Neural cell (in vitro differentiated cells): ENCODE data around the gene SRGAP3. TPM values are rescaled to one million over a fixed set of nuclear protein-coding genes. Genes with fewer than 3 reads are reported as not detected.

Source experiments
- H2AFZ ChIP-seq: fragments of 200-600, 300-800 bp; sonication (generic), shearing (Covaris generic); 2 replicates; pipeline ENCODE4 v1.6.0; 2014; ENCODE audit warnings: low read depth, mild to moderate bottlenecking, antibody characterized with exemption, low read length, moderate library complexity
- H3F3A ChIP-seq: fragments of 200-600 bp; shearing (Covaris generic); 2 replicates; pipeline ENCODE4 v1.6.1; 2016; ENCODE audit warnings: mild to moderate bottlenecking, moderate library complexity, mixed read lengths, antibody characterized with exemption, low read length; ENCODE audit not compliant: insufficient read depth, poor library complexity, severe bottlenecking
- H3K27ac ChIP-seq: fragments of 200-600, 300-800 bp; sonication (generic), shearing (Covaris generic); 2 replicates; pipeline ENCODE4 v1.5.1; 2014; ENCODE audit warnings: mild to moderate bottlenecking, low read length, moderate library complexity
- H3K27me3 ChIP-seq: fragments of 300-800, 200-600 bp; sonication (generic), shearing (Covaris generic); 2 replicates; pipeline ENCODE4 v1.6.0; 2014; ENCODE audit warnings: mild to moderate bottlenecking, low read depth, low read length, moderate library complexity; ENCODE audit not compliant: insufficient read depth
- H3K36me3 ChIP-seq: fragments of 300-800, 200-600 bp; sonication (generic), shearing (Covaris generic); 2 replicates; pipeline ENCODE4 v1.5.1; 2014; ENCODE audit warnings: mild to moderate bottlenecking, antibody characterized with exemption, low read length, moderate library complexity; ENCODE audit not compliant: insufficient read depth
- H3K4me2 ChIP-seq: fragments of 300-800, 200-600 bp; sonication (generic), shearing (Covaris generic); 2 replicates; pipeline ENCODE4 v1.6.0; 2014; ENCODE audit warnings: mild to moderate bottlenecking, low read length
- H3K4me3 ChIP-seq: fragments of 300-800, 200-600 bp; sonication (generic), shearing (Covaris generic); 2 replicates; pipeline ENCODE4 v1.5.1; 2014; ENCODE audit warnings: mild to moderate bottlenecking, low read length, moderate library complexity
- H3K79me2 ChIP-seq: fragments of 200-600 bp; shearing (Covaris generic); replicated peaks from 2 replicates; pipeline ENCODE4 v1.6.0; 2014; ENCODE audit warnings: mild to moderate bottlenecking, low read length, moderate library complexity; ENCODE audit not compliant: insufficient read depth
- H3K9ac ChIP-seq: fragments of 300-800, 200-600 bp; sonication (generic), shearing (Covaris generic); 2 replicates; pipeline ENCODE4 v1.6.1; 2016; ENCODE audit warnings: mild to moderate bottlenecking, low read length, mixed read lengths
- H3K9me2 ChIP-seq: fragments of 200-600 bp; shearing (Covaris generic); 2 replicates; pipeline ENCODE4 v1.6.1; 2016; ENCODE audit warnings: mild to moderate bottlenecking, low read length, mixed read lengths; ENCODE audit not compliant: insufficient read depth
- H3K9me3 ChIP-seq: fragments of 200-600, 300-800 bp; sonication (generic), shearing (Covaris generic); 2 replicates; pipeline ENCODE4 v1.6.1; 2016; ENCODE audit warnings: mild to moderate bottlenecking, mixed run types, low read length, moderate library complexity, mixed read lengths
- H4K20me1 ChIP-seq: fragments of 200-600 bp; shearing (Covaris generic); 2 replicates; pipeline ENCODE4 v1.6.1; 2016; ENCODE audit warnings: mild to moderate bottlenecking, mixed run types; ENCODE audit not compliant: insufficient read depth
- CTCF ChIP-seq: fragments of 450-650 bp; IDR thresholded peaks from 2 replicates; pipeline ENCODE4 v1.5.1; 2014; ENCODE audit warnings: antibody characterized with exemption, mild to moderate bottlenecking, moderate library complexity; ENCODE audit not compliant: poor library complexity, severe bottlenecking
- EP300 ChIP-seq: fragments of 450-650 bp; conservative IDR thresholded peaks from 2 replicates; pipeline ENCODE4 v1.6.1; 2014; ENCODE audit warnings: antibody characterized with exemption, mild to moderate bottlenecking, moderate library complexity; ENCODE audit not compliant: poor library complexity, severe bottlenecking
- EZH2 ChIP-seq: fragments of 200-600, 300-800 bp; shearing (Covaris generic), sonication (generic); IDR thresholded peaks from 2 replicates; pipeline ENCODE4 v1.6.1; 2014; ENCODE audit warnings: antibody characterized with exemption, low read length, borderline replicate concordance, mild to moderate bottlenecking; ENCODE audit not compliant: insufficient read depth, poor library complexity, severe bottlenecking
- MXI1 ChIP-seq: fragments of 450-650 bp; conservative IDR thresholded peaks from 2 replicates; pipeline ENCODE4 v1.6.1; 2014; ENCODE audit warnings: antibody characterized with exemption, mild to moderate bottlenecking; ENCODE audit not compliant: poor library complexity, severe bottlenecking
- POLR2AphosphoS5 ChIP-seq: IDR thresholded peaks from 2 replicates; pipeline ENCODE4 v1.6.1; 2012
- RAD21 ChIP-seq: fragments of 450-650 bp; conservative IDR thresholded peaks from 2 replicates; pipeline ENCODE4 v1.6.1; 2014; ENCODE audit warnings: antibody characterized with exemption, mild to moderate bottlenecking, moderate library complexity
- REST ChIP-seq: IDR thresholded peaks from 2 replicates; pipeline ENCODE4 v1.6.1; 2012; ENCODE audit warnings: borderline replicate concordance
- SMC3 ChIP-seq: fragments of 450-650 bp; conservative IDR thresholded peaks from 2 replicates; pipeline ENCODE4 v1.6.1; 2014; ENCODE audit warnings: antibody characterized with exemption, mild to moderate bottlenecking, moderate library complexity; ENCODE audit not compliant: poor library complexity
- TAF1 ChIP-seq: IDR thresholded peaks from 2 replicates; pipeline ENCODE4 v1.6.1; 2012; ENCODE audit warnings: low read depth
- polyA plus RNA-seq: library from polyadenylated mRNA; depleted of rRNA; stranded (reverse); fragments of >200 nt; gene quantifications from 2 replicates; pipeline ENCODE4 v1.2.3, GENCODE V29; 2014

Gene SRGAP3
- polyA plus RNA-seq, 1 donor from 2014 or later = 31.5 TPM

GRCh38 chr3:9201266-9201665 is 48.2 kb downstream of the SRGAP3 start:
- no peaks in the 10 kb centered on the region for H3K9me3 ChIP-seq
- H3K36me3 ChIP-seq = no peaks in the 10 kb centered on the region
- H3K27me3 ChIP-seq = no peaks in the 10 kb centered on the region
- H3K79me2 ChIP-seq = peaks cover 40% of the 10 kb centered on the region
- no peak overlapping the region for H3K27ac ChIP-seq
- TF ChIP-seq TAF1 (no peak), MXI1 (no peak), EP300 (no peak), POLR2AphosphoS5 (no peak), RAD21 (no peak), CTCF (no peak), EZH2 (no peak)
- no peak overlapping the region for H3K4me3 ChIP-seq
- H3K4me2 ChIP-seq = no peak overlapping the region
- H4K20me1 ChIP-seq = no peaks in the 10 kb centered on the region
- H3F3A ChIP-seq = no peaks in the 10 kb centered on the region
- no peaks in the 10 kb centered on the region for H3K9me2 ChIP-seq
- H3K9ac ChIP-seq = no peak overlapping the region
- no peak overlapping the region for H2AFZ ChIP-seq

GRCh38 chr3:9199775-9200174 is 49.7 kb downstream of the SRGAP3 start:
- H3K9me3 ChIP-seq = no peaks in the 10 kb centered on the region
- no peaks in the 10 kb centered on the region for H3K9me2 ChIP-seq
- H3K4me2 ChIP-seq = no peak overlapping the region
- H3K4me3 ChIP-seq = no peak overlapping the region
- H3K79me2 ChIP-seq = peaks cover 50% of the 10 kb centered on the region
- H3K36me3 ChIP-seq = no peaks in the 10 kb centered on the region
- no peak overlapping the region for H3K9ac ChIP-seq
- no peak overlapping the region for H2AFZ ChIP-seq
- no peaks in the 10 kb centered on the region for H3F3A ChIP-seq
- H3K27me3 ChIP-seq = no peaks in the 10 kb centered on the region
- H3K27ac ChIP-seq = no peak overlapping the region
- H4K20me1 ChIP-seq = no peaks in the 10 kb centered on the region
- TF ChIP-seq EP300 (no peak), SMC3 (no peak), REST (no peak), POLR2AphosphoS5 (no peak), MXI1 (no peak), EZH2 (no peak), TAF1 (no peak), RAD21 (no peak), CTCF (no peak)
